ENCODE data around the gene USH2A. TPM values are rescaled to one million over a fixed set of nuclear protein-coding genes. Genes with fewer than 3 reads are reported as not detected.

USH2A gene
- total RNA-seq, 4 donors from 2014 or later, result 0.03 to 0.25 TPM; not detected in 2

DNA sequence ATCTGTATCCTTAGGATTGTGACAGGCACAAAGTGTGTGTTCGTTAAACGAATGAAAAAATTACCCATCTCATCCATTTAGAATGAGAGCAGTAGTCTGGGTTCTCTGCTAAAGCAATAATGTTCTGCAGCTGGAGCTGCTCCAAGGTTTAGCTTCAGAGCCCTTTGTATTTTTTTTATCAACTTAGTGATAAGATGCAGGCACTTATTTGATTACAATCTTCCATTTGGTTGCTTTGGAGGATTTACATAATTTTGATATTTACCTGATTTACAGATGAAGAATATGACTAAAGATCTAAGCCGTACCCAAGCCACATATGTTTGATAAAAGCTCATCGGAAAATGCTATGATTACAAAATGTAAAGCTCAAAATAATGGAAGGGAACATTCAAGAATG is 654.9 kb downstream of the USH2A start:
- intact Hi-C loops (cut with DNase I; ENCODE audit: low total_unique reads), result no loop called here
- 90 to 91% methylated on average over 4 of the region's 4 CpGs for WGBS, 2 donors
- TF ChIP-seq, protein P1, sequence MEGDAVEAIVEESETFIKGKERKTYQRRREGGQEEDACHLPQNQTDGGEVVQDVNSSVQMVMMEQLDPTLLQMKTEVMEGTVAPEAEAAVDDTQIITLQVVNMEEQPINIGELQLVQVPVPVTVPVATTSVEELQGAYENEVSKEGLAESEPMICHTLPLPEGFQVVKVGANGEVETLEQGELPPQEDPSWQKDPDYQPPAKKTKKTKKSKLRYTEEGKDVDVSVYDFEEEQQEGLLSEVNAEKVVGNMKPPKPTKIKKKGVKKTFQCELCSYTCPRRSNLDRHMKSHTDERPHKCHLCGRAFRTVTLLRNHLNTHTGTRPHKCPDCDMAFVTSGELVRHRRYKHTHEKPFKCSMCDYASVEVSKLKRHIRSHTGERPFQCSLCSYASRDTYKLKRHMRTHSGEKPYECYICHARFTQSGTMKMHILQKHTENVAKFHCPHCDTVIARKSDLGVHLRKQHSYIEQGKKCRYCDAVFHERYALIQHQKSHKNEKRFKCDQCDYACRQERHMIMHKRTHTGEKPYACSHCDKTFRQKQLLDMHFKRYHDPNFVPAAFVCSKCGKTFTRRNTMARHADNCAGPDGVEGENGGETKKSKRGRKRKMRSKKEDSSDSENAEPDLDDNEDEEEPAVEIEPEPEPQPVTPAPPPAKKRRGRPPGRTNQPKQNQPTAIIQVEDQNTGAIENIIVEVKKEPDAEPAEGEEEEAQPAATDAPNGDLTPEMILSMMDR (IDR thresholded peaks at IDR 0.05), result no peak
- no peak for TF ChIP-seq POLR2A (IDR thresholded peaks at IDR 0.05)

DNA sequence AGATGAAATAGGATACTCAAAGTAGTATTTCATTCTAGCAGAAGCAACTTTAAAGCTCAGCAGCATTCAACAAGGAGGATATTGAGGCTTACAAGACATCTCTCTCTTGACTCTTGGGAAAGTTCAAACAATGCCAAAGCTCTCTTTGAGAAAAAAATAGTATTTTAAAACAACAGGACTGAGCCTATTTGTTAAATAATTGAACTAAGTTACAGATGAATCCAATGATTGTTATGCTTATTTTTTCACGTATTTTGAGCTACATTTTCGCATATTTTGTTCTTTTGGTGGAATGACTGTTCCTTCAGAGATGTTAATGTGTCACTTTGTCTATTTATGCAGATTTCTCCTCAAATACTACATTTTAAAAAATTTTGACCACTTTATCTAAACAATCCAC is 655.5 kb downstream of the USH2A start:
- TF ChIP-seq, protein P1 (IDR thresholded peaks at IDR 0.05), result no peak
- intact Hi-C loops (cut with DNase I; ENCODE audit: low total_unique reads), result no loop called here
- no peak for DNase-seq (ENCODE audit: low spot score in 2 of 2)
- no peak overlapping the region for H3K4me3 ChIP-seq (ENCODE audit: low read depth, poor library complexity, severe bottlenecking)
- WGBS, 2 donors, result 75 to 77% methylated on average over 2 of the region's 2 CpGs

More for the DNA sequence above, 654.9 kb downstream of the USH2A start:
- no peak overlapping the region for H3K4me3 ChIP-seq (ENCODE audit: low read depth, poor library complexity, severe bottlenecking)
- DNase-seq (ENCODE audit: low spot score in 2 of 2), result no peak

DNA sequence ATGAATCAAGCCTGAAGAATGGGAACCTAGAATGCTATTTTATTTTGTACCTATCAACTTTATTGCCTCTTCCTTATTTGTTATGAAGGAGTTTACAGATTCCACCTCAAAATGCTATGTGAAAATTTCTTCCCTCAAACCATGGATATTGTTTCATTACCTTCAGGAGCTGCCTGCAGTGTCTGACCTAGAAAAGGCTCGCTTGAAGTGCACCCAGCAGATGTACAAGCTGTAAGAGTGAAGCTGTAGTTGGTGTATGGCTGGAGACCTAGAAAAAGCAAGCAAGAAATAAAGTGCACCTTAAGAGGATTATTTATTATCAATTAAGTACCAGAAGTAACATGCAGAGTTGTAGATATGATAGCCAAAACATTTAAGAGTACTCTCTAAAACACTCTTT is 656.7 kb downstream of the USH2A start:
- TF ChIP-seq, protein P1 (IDR thresholded peaks at IDR 0.05), result no peak
- TF ChIP-seq POLR2A (IDR thresholded peaks at IDR 0.05), result no peak
- WGBS, 2 donors, result 55 to 74% methylated on average over 1 of the region's 1 CpG
- intact Hi-C loops (cut with DNase I; ENCODE audit: low total_unique reads), result no loop called here

DNA sequence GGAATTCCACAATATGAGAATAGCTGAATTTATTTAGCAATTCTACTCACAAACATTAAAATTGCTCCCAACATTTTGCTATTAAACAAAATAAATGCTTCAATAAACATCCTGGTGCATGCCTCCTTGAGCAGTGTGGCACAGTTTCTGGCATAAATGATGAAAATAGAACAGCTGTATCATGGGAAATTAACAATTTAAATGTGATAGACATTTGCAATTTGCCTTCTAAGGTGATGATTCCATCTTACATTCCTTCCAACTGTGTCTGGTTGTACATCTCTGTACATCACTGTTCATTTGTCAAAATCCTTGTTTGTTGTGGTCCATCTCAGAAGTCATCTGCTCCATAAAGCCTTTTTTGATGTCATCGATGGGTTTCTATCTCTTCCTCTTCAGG is 657.4 kb downstream of the USH2A start:
- DNase-seq (ENCODE audit: low spot score in 2 of 2), result no peak
- no peak for TF ChIP-seq POLR2A (IDR thresholded peaks at IDR 0.05)
- TF ChIP-seq, protein P1 (IDR thresholded peaks at IDR 0.05), result no peak
- intact Hi-C loops (cut with DNase I; ENCODE audit: low total_unique reads), result no loop called here
- 87 to 97% methylated on average over 1 of the region's 1 CpG for WGBS, 2 donors
- no peak overlapping the region for H3K4me3 ChIP-seq (ENCODE audit: low read depth, poor library complexity, severe bottlenecking)

More for the DNA sequence above, 656.7 kb downstream of the USH2A start:
- DNase-seq (ENCODE audit: low spot score in 2 of 2), result no peak
- no peak overlapping the region for H3K4me3 ChIP-seq (ENCODE audit: low read depth, poor library complexity, severe bottlenecking)

DNA sequence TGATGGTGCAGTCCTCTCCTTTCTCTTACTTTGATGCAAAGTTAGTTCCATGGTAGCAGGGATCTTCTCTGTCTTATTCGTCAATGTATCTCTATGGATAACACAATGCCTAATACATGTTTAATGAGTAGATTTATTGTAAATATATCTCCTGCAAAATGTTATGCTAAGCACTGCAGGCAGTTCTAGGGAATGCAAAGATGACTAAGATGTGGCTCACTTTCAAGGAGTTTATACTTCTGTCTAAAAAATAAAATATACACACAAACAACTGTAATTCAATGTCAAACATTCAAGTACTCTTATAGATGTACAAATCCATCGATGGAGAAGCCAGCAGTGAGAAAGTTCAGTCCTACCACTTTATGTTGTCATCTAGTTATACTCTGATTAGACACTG is 661.8 kb downstream of the USH2A start:
- H3K4me3 ChIP-seq (ENCODE audit: low read depth, poor library complexity, severe bottlenecking), result no peak overlapping the region
- DNase-seq (ENCODE audit: low spot score in 2 of 2), result no peak
- TF ChIP-seq POLR2A (IDR thresholded peaks at IDR 0.05), result no peak
- TF ChIP-seq, protein P1 (IDR thresholded peaks at IDR 0.05), result no peak
- intact Hi-C loops (cut with DNase I; ENCODE audit: low total_unique reads), result no loop called here
- 93 to 97% methylated on average over 2 of the region's 2 CpGs for WGBS, 2 donors

DNA sequence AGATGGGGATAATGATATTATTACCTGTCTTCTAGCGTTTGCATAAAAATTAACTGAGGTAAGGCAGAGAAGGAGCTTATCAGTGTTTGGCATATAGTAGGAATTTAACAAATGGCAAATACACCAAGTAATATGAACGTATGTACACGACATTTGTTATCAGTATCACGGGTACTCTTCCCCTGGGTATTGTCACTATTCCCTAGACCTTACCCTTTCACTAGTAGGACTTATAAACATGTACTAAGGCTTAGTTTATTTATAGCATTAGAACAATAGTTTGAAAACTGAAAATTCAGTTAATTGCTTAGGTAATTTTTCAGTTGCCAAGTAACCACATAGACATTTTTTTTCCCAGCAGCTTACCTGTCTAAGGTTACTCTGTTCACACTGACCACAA is 669.1 kb downstream of the USH2A start:
- WGBS, 2 donors, result 86 to 87% methylated on average over 4 of the region's 4 CpGs
- H3K4me3 ChIP-seq (ENCODE audit: low read depth, poor library complexity, severe bottlenecking), result no peak overlapping the region
- intact Hi-C loops (cut with DNase I; ENCODE audit: low total_unique reads), result no loop called here
- no peak for TF ChIP-seq POLR2A (IDR thresholded peaks at IDR 0.05)
- TF ChIP-seq, protein P1 (IDR thresholded peaks at IDR 0.05), result no peak
- DNase-seq (ENCODE audit: low spot score in 2 of 2), result no peak

Data from lower leg skin (tissue), 4 donors.